HFFc6 (cell line): ENCODE measurements around the gene FAM171A2. TPM values are rescaled to one million over a fixed set of nuclear protein-coding genes. Genes with fewer than 3 reads are reported as not detected.

Experiments
- DNase-seq: peaks from one replicate; pipeline ENCODE4 v3.0.0-alpha.2; 2018
- H3K27ac Mint-ChIP-seq: 2 replicates; pipeline ENCODE4 v1.8.0; 2020; ENCODE audit warnings: mild to moderate bottlenecking, mixed read lengths
- H3K27me3 Mint-ChIP-seq: 2 replicates; pipeline ENCODE4 v1.8.0; 2021; ENCODE audit warnings: mild to moderate bottlenecking, moderate library complexity, mixed read lengths; ENCODE audit not compliant: insufficient read depth
- H3K36me3 Mint-ChIP-seq: 2 replicates; pipeline ENCODE4 v1.8.0; 2021; ENCODE audit warnings: low read depth, mixed read lengths
- H3K4me1 Mint-ChIP-seq: 2 replicates; pipeline ENCODE4 v1.8.0; 2020; ENCODE audit warnings: low read depth, mixed read lengths
- H3K4me3 Mint-ChIP-seq: 2 replicates; pipeline ENCODE4 v1.8.0; 2020; ENCODE audit warnings: mild to moderate bottlenecking, moderate library complexity, mixed read lengths
- H3K9me3 Mint-ChIP-seq: 2 replicates; pipeline ENCODE4 v1.8.0; 2020; ENCODE audit warnings: mild to moderate bottlenecking, mixed read lengths
- total RNA-seq, 6 experiments: library from RNA; stranded (reverse); fragmentation: NEBNext Ultra II Directional; extraction: Animal tissue kit (Norgen Biotek cat#: 25700); gene quantifications; 2 replicates in 1 of 6; 3 replicates in 5 of 6; pipeline ENCODE4 v1.2.3, GENCODE V29; 2021
- TF ChIP-seq, protein P1 (sequence below): fragments of 200-600 bp; sonication (generic); IDR thresholded peaks from 2 replicates; pipeline ENCODE4 v1.5.0; 2021; ENCODE audit warnings: antibody characterized with exemption, mild to moderate bottlenecking

Gene FAM171A2
- total RNA-seq, 6 experiments from 2014 or later: 1.6 to 1.9 (median 1.8) TPM

DNA sequence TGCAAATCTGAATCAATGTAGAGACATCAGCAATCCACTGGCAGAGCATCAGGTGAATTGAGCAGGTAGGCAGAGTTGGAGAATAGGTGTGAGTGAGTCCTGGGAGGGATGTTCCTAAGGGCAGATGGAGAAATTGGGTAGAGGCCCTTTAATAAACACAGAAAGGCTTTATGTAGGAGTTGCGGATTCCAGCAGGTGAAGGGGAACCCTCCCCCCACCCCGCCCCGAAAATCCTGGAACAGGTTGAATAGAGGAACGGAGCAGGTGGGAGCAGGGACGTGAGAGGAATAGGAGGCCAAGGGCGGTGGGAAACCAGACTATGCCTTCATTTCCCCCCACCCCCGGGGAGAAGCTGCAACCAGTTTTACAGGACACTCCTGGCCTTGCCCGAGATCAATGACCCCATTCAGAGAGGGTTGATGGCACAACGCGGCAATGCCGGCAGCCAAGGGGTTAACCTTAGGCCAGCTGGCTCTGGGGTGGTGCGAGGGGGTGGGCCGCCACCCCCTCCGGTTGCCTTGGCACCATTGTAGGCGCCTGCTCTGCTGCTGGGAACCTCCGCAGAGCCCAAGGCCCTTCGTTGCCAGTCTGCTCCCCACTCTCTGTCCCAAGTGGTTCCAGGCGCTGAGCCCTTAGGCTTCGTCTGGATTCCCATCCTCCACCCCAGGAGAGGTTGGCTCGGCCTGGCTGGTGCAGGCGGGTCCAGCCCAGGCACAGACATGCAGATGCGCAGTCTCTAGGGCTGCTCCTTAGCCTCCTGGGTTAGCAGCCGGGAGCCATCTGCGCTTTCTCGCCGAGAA lies 56.1 kb downstream of the FAM171A2 start:
- Mint-ChIP-seq H3K4me1 (no peaks in the 10 kb centered on the region), H3K27me3 (peaks cover 37% of the 10 kb centered on the region), H3K4me3 (no peak overlapping the region), H3K27ac (no peak overlapping the region), H3K36me3 (no peaks in the 10 kb centered on the region), H3K9me3 (no peaks in the 10 kb centered on the region)
- TF ChIP-seq, protein P1, sequence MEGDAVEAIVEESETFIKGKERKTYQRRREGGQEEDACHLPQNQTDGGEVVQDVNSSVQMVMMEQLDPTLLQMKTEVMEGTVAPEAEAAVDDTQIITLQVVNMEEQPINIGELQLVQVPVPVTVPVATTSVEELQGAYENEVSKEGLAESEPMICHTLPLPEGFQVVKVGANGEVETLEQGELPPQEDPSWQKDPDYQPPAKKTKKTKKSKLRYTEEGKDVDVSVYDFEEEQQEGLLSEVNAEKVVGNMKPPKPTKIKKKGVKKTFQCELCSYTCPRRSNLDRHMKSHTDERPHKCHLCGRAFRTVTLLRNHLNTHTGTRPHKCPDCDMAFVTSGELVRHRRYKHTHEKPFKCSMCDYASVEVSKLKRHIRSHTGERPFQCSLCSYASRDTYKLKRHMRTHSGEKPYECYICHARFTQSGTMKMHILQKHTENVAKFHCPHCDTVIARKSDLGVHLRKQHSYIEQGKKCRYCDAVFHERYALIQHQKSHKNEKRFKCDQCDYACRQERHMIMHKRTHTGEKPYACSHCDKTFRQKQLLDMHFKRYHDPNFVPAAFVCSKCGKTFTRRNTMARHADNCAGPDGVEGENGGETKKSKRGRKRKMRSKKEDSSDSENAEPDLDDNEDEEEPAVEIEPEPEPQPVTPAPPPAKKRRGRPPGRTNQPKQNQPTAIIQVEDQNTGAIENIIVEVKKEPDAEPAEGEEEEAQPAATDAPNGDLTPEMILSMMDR: no peak
- DNase-seq: no peak

DNA sequence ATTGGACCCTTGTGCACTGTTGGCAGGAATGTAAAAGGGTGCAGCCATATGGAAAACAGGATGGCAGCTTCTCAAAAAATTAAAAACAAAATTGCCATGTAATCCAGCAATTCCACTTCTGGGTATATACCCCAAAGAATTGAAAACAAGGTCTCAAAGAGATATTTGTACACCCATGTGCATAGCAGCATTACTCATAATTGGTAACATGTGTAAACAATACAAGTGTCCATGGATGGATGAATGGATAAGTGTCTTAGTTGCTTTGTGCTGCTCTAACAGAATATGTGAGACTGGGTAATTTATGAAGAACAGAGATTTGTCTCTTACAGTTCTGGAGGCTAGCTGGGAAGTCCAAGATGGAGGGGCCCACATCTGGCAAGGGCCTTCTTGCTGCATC lies 59.0 kb downstream of the FAM171A2 start:
- Mint-ChIP-seq H3K4me3 (no peak overlapping the region), H3K4me1 (no peaks in the 10 kb centered on the region), H3K36me3 (no peaks in the 10 kb centered on the region), H3K27me3 (peaks cover 33% of the 10 kb centered on the region), H3K27ac (no peak overlapping the region), H3K9me3 (no peaks in the 10 kb centered on the region)
- no peak for DNase-seq
- TF ChIP-seq, protein P1: no peak

Other genes starting within 250 kb of the FAM171A2 start
- gene HDAC5, start 240.2 kb downstream of the FAM171A2 start, total RNA-seq: 10 to 100 TPM; 63.4 to 87.4 (median 78.7) TPM
- gene HROB, start 221.9 kb downstream of the FAM171A2 start, total RNA-seq: 1 to 10 TPM; 4.0 to 7.6 (median 6.7) TPM
- under 1 TPM in 3 of 6 experiments, not detected in 3; 0.18 to 0.48 (median 0.29) TPM for gene ASB16, start 193.1 kb downstream of the FAM171A2 start, total RNA-seq
- 10 to 100 TPM; 29.8 to 37.7 (median 34.0) TPM for gene TMUB2, start 176.9 kb downstream of the FAM171A2 start, total RNA-seq
- 10 to 100 TPM; 61.1 to 72.2 (median 68.4) TPM for gene ATXN7L3, start 164.0 kb downstream of the FAM171A2 start, total RNA-seq
- 10 to 100 TPM; 58.6 to 69.1 (median 65.6) TPM for gene UBTF, start 144.2 kb downstream of the FAM171A2 start, total RNA-seq
- gene SLC4A1, start 95.7 kb downstream of the FAM171A2 start, total RNA-seq: not detected
- gene RUNDC3A, start 55.3 kb downstream of the FAM171A2 start, total RNA-seq: under 1 TPM in 1 of 6 experiments, not detected in 5; 0.17 TPM
- gene SLC25A39, start 39.0 kb downstream of the FAM171A2 start, total RNA-seq: 100 to 1,000 TPM in 5 of 6 experiments, 10 to 100 TPM in 1; 94.8 to 116 (median 108) TPM
- 100 to 1,000 TPM; 186 to 249 (median 221) TPM for gene GRN, start 18.6 kb downstream of the FAM171A2 start, total RNA-seq
- under 1 TPM in 2 of 6 experiments, not detected in 4; 0.18 to 0.19 TPM for gene ITGA2B, start 25.8 kb upstream of the FAM171A2 start, total RNA-seq
- gene GPATCH8, start 139.6 kb upstream of the FAM171A2 start, total RNA-seq: 10 to 100 TPM; 23.4 to 30.0 (median 27.1) TPM
- gene FZD2, start 193.6 kb upstream of the FAM171A2 start, total RNA-seq: 100 to 1,000 TPM in 1 of 6 experiments, 10 to 100 TPM in 5; 76.4 to 103 (median 92.8) TPM